ENCODE measurements around the gene BACE2. TPM values are rescaled to one million over a fixed set of nuclear protein-coding genes. Genes with fewer than 3 reads are reported as not detected.

Gene BACE2
- total RNA-seq, 2 experiments from 2014 or later = not detected

- DNase-seq (ENCODE audit: low spot score) = no peak
- H3K36me3 ChIP-seq (ENCODE audit: insufficient read depth, low read length) = no peaks in the 10 kb centered on the region
- no peak overlapping the region for H3K27ac ChIP-seq (ENCODE audit: low read depth, low read length, poor library complexity, severe bottlenecking)
- no peak overlapping the region for H3K4me2 ChIP-seq (ENCODE audit: low read length)
- ChIA-PET POLR2A (no interaction called here), CTCF (ENCODE audit: unreplicated experiment) (no interaction called here)
- H3K4me1 ChIP-seq (ENCODE audit: insufficient read depth, low read length, poor library complexity, severe bottlenecking) = no peaks in the 10 kb centered on the region
- no peaks in the 10 kb centered on the region for H3K79me2 ChIP-seq (ENCODE audit: insufficient read depth, low read depth, low read length)
- no peaks in the 10 kb centered on the region for H3K9me2 ChIP-seq (ENCODE audit: insufficient read depth, low read length)
- H4K20me1 ChIP-seq (ENCODE audit: insufficient read depth, low read length) = no peaks in the 10 kb centered on the region
- no TSS peak for BruUV-seq (replicated peaks)
- intact Hi-C loops (cut with micrococcal nuclease; ENCODE audit: unreplicated experiment) = no loop called here
- TF ChIP-seq EZH2phosphoT487 (IDR thresholded peaks at IDR 0.05; ENCODE audit: borderline replicate concordance, low read depth, low read length) (no peak), CTCF (conservative IDR thresholded peaks at IDR 0.05; ENCODE audit: low read length) (no peak)
- H3K4me3 ChIP-seq (ENCODE audit: low read depth, low read length, poor library complexity, severe bottlenecking) = no peak overlapping the region
- H2AFZ ChIP-seq (ENCODE audit: low read length) = no peak overlapping the region
- H3K9me3 ChIP-seq (ENCODE audit: low read length) = no peaks in the 10 kb centered on the region
Observed at GRCh38 chr21:41217671-41218385, 49.9 kb downstream of the BACE2 start.

GRCh38 chr21:41219498-41220207, 51.7 kb downstream of the BACE2 start:
- Histone ChIP-seq H3K4me1 (ENCODE audit: insufficient read depth, low read length, poor library complexity, severe bottlenecking) (no peaks in the 10 kb centered on the region), H4K20me1 (ENCODE audit: insufficient read depth, low read length) (no peaks in the 10 kb centered on the region), H3K9me2 (ENCODE audit: insufficient read depth, low read length) (no peaks in the 10 kb centered on the region), H3K4me2 (ENCODE audit: low read length) (no peak overlapping the region), H3K27ac (ENCODE audit: low read depth, low read length, poor library complexity, severe bottlenecking) (no peak overlapping the region), H3K9me3 (ENCODE audit: low read length) (no peaks in the 10 kb centered on the region), H2AFZ (ENCODE audit: low read length) (no peak overlapping the region), H3K4me3 (ENCODE audit: low read depth, low read length, poor library complexity, severe bottlenecking) (no peak overlapping the region), H3K79me2 (ENCODE audit: insufficient read depth, low read depth, low read length) (no peaks in the 10 kb centered on the region), H3K36me3 (ENCODE audit: insufficient read depth, low read length) (no peaks in the 10 kb centered on the region)
- no peak for DNase-seq (ENCODE audit: low spot score)
- ChIA-PET CTCF (ENCODE audit: unreplicated experiment) (no interaction called here), POLR2A (no interaction called here)
- BruUV-seq (replicated peaks) = no TSS peak
- intact Hi-C loops (cut with micrococcal nuclease; ENCODE audit: unreplicated experiment) = no loop called here
- TF ChIP-seq EZH2phosphoT487 (IDR thresholded peaks at IDR 0.05; ENCODE audit: borderline replicate concordance, low read depth, low read length) = no peak
- TF ChIP-seq CTCF (conservative IDR thresholded peaks at IDR 0.05; ENCODE audit: low read length) = no peak

GRCh38 chr21:41220208-41220733, 52.3 kb downstream of the BACE2 start:
- ChIA-PET CTCF (ENCODE audit: unreplicated experiment) (no interaction called here), POLR2A (no interaction called here)
- Histone ChIP-seq H3K9me2 (ENCODE audit: insufficient read depth, low read length) (no peaks in the 10 kb centered on the region), H3K79me2 (ENCODE audit: insufficient read depth, low read depth, low read length) (no peaks in the 10 kb centered on the region), H3K4me3 (ENCODE audit: low read depth, low read length, poor library complexity, severe bottlenecking) (no peak overlapping the region), H3K4me2 (ENCODE audit: low read length) (no peak overlapping the region), H2AFZ (ENCODE audit: low read length) (no peak overlapping the region), H3K4me1 (ENCODE audit: insufficient read depth, low read length, poor library complexity, severe bottlenecking) (no peaks in the 10 kb centered on the region), H3K9me3 (ENCODE audit: low read length) (no peaks in the 10 kb centered on the region), H3K27ac (ENCODE audit: low read depth, low read length, poor library complexity, severe bottlenecking) (no peak overlapping the region), H4K20me1 (ENCODE audit: insufficient read depth, low read length) (no peaks in the 10 kb centered on the region), H3K36me3 (ENCODE audit: insufficient read depth, low read length) (no peaks in the 10 kb centered on the region)
- no peak for DNase-seq (ENCODE audit: low spot score)
- TF ChIP-seq EZH2phosphoT487 (IDR thresholded peaks at IDR 0.05; ENCODE audit: borderline replicate concordance, low read depth, low read length) (no peak), CTCF (conservative IDR thresholded peaks at IDR 0.05; ENCODE audit: low read length) (no peak)
- intact Hi-C loops (cut with micrococcal nuclease; ENCODE audit: unreplicated experiment) = no loop called here
- BruUV-seq (replicated peaks) = no TSS peak

All from OCI-LY7 (cell line).